SKM-1 (cell line): ENCODE measurements around the gene CRIP1.

Experiments used
- DNase-seq: peaks from one replicate; lab custom pipeline; 2025; ENCODE audit not compliant: unreplicated experiment; lab: John Stamatoyannopoulos, UW

Gene CRIP1, protein sequence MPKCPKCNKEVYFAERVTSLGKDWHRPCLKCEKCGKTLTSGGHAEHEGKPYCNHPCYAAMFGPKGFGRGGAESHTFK

GRCh38 chr14:105486163-105486973 lies at the start of gene CRIP1:
CRIP1 (plus strand) TSS chr14:105486886; CDS start chr14:105487260, 374 bp downstream.
- no peak for DNase-seq

- no peak for DNase-seq
Measured at GRCh38 chr14:105436891-105437722, 49.6 kb upstream of the CRIP1 start.

- no peak for DNase-seq
Measured at GRCh38 chr14:105437723-105438500, 48.8 kb upstream of the CRIP1 start.

GRCh38 chr14:105439179-105439578 lies 47.5 kb upstream of the CRIP1 start:
- DNase-seq, result no peak

DNA sequence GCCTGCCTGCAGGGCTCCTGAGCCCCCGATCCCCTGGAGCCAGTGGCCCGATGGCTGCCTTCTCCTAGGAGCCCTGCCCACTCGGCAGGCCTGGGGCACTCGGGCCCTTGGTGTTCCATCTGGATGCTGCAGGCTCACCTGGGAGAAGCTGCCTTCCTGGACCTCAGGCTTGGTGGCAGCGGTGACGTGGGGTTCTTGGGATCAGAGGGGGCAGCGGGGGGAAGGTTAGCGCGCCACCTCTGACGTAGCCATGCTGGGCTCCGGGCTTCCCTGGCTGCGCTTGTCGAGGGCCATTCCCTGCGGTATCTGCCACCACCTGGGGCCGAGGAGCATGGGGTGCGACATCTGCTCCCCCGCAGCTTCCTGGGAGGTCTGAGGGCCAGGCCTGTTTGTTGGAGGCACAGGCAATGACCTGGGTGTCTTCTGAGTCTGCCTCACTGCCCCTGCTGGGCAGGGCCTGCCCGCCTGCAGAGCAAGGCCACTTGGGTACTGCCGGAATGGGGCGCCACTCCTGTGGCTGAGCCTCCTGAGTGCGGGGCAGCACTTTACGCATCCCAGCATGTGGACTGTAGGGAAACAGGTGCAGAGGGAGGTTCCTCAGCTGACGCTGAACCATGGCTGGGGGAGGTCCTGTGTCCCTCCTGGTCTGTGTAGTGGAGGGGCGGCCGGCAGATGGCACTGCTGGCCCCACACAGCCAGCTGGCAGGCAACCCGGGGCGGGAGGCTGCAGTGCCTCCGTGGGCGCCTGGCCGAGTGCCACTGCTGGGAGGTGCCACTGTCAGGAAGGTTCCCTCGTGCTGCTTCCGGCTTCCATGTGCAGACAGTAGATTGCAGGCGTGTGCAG lies 46.8 kb upstream of the CRIP1 start:
- no peak for DNase-seq

GRCh38 chr14:105440554-105440900 lies 46.2 kb upstream of the CRIP1 start:
- no peak for DNase-seq

- DNase-seq, result no peak
Measured at GRCh38 chr14:105440992-105441391, 45.7 kb upstream of the CRIP1 start.

DNA sequence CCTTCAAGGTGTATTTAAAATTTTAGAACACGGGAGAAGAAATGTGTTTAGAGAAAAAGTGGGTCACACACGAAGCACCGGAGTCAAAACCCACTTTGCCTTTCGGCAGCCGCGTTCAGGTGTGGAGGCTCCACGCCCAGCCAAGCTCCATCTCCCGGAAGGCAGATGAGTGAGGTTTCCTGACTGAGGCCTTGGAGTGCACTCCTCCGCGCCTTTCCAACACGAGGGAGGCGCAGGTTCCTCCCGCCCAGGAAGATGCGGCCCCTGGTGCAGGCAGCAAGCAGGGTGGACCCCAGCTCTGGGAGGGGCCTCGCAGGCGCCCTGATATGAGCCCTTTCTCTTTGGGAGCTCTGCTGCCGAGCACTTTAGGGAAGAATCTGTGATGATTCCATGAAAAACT lies 44.6 kb upstream of the CRIP1 start:
- no peak for DNase-seq

- no peak for DNase-seq
Measured at GRCh38 chr14:105442834-105443233, 43.9 kb upstream of the CRIP1 start.

DNA sequence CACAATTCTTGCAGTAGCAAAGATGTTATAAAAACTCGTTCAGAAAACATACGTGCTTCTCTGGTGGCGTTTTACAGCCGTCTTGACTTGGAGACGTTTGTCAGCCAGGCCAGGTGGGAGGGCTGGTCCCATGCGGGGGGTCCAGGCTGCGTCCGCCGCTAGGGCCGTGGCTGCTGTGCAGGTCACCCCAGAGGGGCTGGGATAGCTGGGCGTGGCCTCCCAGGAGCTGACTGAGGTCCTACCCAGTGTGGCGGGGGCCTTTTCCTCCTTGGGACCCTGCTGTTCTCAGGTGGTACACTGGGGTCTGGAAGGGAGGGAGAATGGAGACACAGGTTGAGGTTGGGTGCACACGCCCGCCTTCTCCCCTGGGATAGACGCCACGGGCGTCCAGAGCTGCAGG lies 41.8 kb upstream of the CRIP1 start:
- DNase-seq, result no peak

GRCh38 chr14:105445290-105445689 lies 41.4 kb upstream of the CRIP1 start:
- DNase-seq, result no peak

DNA sequence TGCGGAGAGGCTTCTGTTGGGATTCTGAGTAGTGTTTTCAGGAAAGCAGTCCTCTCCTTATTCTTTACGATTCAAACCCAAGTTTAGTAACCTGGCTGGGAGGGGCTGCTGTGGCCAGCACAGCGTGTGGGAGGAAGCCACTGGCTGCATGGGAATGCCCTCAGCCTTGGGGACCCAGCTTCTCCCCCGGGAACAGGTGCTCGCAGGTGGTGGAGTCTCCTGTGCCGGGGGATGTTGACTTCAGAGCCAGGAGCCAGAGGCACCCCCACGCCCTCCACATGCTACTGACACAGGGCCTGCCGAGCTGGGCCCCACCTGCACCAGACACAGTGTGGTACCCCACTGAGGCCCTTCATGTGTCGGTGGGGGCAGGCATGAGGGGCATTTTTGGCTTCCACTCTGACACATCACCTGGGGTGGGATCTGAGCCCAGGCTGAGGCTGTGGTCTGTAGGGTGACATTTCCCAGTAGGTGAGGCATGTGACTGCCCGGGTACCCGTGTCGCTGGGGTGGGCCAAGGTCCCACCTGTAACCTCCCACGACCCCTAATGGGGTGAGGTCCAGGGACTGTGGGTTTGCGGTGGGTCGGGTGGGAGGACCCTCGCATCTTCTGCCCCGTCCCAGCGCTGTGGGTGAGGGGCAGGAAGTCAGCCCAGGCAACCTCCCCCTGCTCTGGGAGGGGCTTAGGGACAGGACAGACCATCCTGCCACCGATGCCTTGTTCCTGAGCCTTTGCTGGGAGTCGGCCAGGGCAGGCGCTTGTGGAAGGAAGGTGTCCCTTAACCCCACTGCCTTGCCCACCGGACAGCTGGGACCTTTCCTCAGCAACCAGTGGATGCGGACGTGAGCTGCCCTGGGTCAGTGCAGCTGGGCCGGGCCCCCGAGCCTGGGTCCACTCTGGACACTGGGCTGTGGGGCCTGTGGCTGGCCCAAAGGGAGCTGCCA lies 40.5 kb upstream of the CRIP1 start:
- no peak for DNase-seq

DNA sequence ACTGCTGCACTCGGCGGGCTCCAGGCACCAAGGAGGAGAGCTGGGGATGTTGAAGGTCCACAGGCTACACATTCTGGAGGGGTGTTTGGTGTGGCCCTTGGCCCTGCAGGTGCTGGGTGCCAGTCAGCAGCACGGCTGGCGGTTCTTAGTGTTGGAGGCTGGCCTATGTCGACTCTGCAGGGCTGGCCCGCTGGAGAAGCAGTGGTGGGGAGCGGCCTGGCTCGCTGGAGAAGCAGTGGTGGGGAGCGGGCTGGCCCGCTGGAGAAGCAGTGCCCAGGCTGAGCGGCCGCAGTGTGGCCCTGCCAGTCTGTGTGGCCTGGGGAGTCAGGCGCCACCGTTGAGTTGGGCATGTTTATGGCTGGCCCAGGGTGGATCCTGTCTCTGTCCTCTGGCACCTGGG lies 39.7 kb upstream of the CRIP1 start:
- no peak for DNase-seq

GRCh38 chr14:105447651-105448640 lies 38.7 kb upstream of the CRIP1 start:
- DNase-seq, result no peak

- DNase-seq, result no peak
Measured at GRCh38 chr14:105448706-105449111, 38.0 kb upstream of the CRIP1 start.

- DNase-seq, result no peak
Measured at GRCh38 chr14:105449276-105450122, 37.2 kb upstream of the CRIP1 start.

DNA sequence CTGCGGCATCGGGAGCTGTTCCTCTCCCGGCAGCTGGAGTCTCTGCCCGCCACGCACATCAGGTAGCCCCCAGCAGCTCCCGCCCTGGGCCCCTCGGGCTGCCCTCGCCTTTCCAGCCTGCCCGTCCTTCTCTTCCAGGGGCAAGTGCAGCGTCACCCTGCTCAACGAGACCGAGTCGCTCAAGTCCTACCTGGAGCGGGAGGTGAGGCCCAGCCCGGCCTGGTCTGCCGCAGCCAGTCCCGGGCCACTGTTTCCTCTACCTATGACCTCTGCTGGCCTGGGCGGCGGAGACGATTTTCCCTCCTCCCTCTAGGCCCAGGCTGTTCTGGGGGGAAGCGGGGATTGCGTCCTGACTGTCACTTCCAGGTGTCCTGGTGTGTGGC lies 36.6 kb upstream of the CRIP1 start:
- DNase-seq, result no peak
